Psoas muscle (tissue), 8 donors: ENCODE measurements around the gene PHF13. TPM values are rescaled to one million over a fixed set of nuclear protein-coding genes. Genes with fewer than 3 reads are reported as not detected.
"Not testable (repeated sequence)": the region's sequence is repeated elsewhere in the genome, so short reads cannot be mapped to it uniquely, and the experiment has no call there.

Experiments
- ATAC-seq, 4 donors: fragments of 200-7000 bp; cut with Tn5 transposase; one replicate each; pipeline ENCODE4 v1.9.1; 2020; ENCODE audit warnings: moderate library complexity in 3 of 4, mild to moderate bottlenecking in 2 of 4
- DNase-seq, 2 donors: peaks; one replicate each; pipeline ENCODE4 v3.0.0-alpha.2; 2020
- H3K27ac ChIP-seq: fragments of 200-600 bp; one replicate; pipeline ENCODE4 v1.8.0; 2022
- H3K27me3 ChIP-seq, 3 donors: fragments of 200-600 bp in 1 of 3; one replicate each; pipeline versions ENCODE4 v1.6.1 to v1.8.0; 2013 to 2022; ENCODE audit warnings: low read length in 2 of 3, mild to moderate bottlenecking in 2 of 3, moderate library complexity in 1 of 3; ENCODE audit not compliant: insufficient read depth in 3 of 3
- H3K36me3 ChIP-seq, 2 donors: fragments of 200-600 bp in 1 of 2; one replicate each; pipeline versions ENCODE4 v1.6.1 to v1.8.0; 2013 to 2022; ENCODE audit warnings: low read depth in 1 of 2, mild to moderate bottlenecking in 1 of 2, moderate library complexity in 1 of 2; ENCODE audit not compliant: insufficient read depth in 1 of 2
- H3K4me1 ChIP-seq: fragments of 200-600 bp; one replicate; pipeline ENCODE4 v1.8.0; 2022
- H3K4me3 ChIP-seq: fragments of 200-600 bp; one replicate; pipeline ENCODE4 v1.8.0; 2022; ENCODE audit warnings: mild to moderate bottlenecking
- H3K9me3 ChIP-seq: fragments of 200-600 bp; one replicate; pipeline ENCODE4 v1.8.0; 2022
- CTCF ChIP-seq: fragments of 200-600 bp; IDR thresholded peaks from one replicate; pipeline ENCODE4 v1.8.0; 2022; ENCODE audit warnings: antibody characterized with exemption
- WGBS, 3 donors: extraction: QIAGEN DNeasy Blood & Tissue Kit; methylation state at CpG; one replicate each; pipeline versions ENCODE4 v1.1.6 to v1.1.7; 2013; 5-methylcytosine and 5-hydroxymethylcytosine counted together
- intact Hi-C, 2 donors: fragments of 100-400 bp; cut with DNase I; formaldehyde crosslinking; loops; one replicate each; pipeline versions ENCODE4 v1.11.0 to v1.14.2; 2022
- polyA plus RNA-seq, 3 donors: library from polyadenylated mRNA; stranded (reverse); fragments of 200-250 nt; gene quantifications; one replicate each; pipeline ENCODE4 v1.2.3, GENCODE V29; 2013
- total RNA-seq, 4 donors: library from RNA; stranded (reverse); fragmentation: NEBNext Ultra II Directional in 2 of 4; extraction: Animal tissue kit (Norgen Biotek cat#: 25700) in 2 of 4; gene quantifications; one replicate each; pipeline versions ENCODE4 v1.2.1 to v1.2.4, GENCODE V29; 2021 to 2023
- donor health status: healthy with polysubstance abuse.
- donor health status: DM: no; HTN: no; CAD: no; lungs with moderate emphysema.
- donor health status: Bipolar disorder and iron deficiency.
- donor health status: healthy.
- donor health status: DM: yes; HTN: yes; CAD: no.
- donor health status: DM: no; HTN: no; CAD: no.
- donor health status: DM: no; HTN: no; CAD: no.
- donor health status: DM: yes; HTN: yes; CAD: no.

The PHF13 gene
- total and polyA plus RNA-seq, 7 donors: 4.8 to 21.3 (median 7.5) TPM

- Histone ChIP-seq H3K27me3 (no peaks in the 10 kb centered on the region), H3K4me1 (peaks cover under 1% of the 10 kb centered on the region), H3K27ac (no peak overlapping the region), H3K36me3 (peaks cover 0 to 48% of the 10 kb centered on the region in 2 donors), H3K4me3 (no peak overlapping the region), H3K9me3 (no peaks in the 10 kb centered on the region)
- no peak for TF ChIP-seq CTCF
- ATAC-seq: no peak
- intact Hi-C loops: no loop called here
- DNase-seq: no peak
- WGBS, 3 donors: 88 to 93% (median 89%) methylated on average over 23 of the region's 23 CpGs
Observed at GRCh38 chr1:6653436-6654290, 40.1 kb downstream of the PHF13 start.

GRCh38 chr1:6657138-6657537 is 43.6 kb downstream of the PHF13 start:
- intact Hi-C loops: no loop called here
- no peak for ATAC-seq
- TF ChIP-seq CTCF: no peak
- Histone ChIP-seq H3K27ac (no peak overlapping the region), H3K9me3 (no peaks in the 10 kb centered on the region), H3K4me1 (peaks cover 3% of the 10 kb centered on the region), H3K27me3 (no peaks in the 10 kb centered on the region), H3K36me3 (peaks cover 0 to 32% of the 10 kb centered on the region in 2 donors), H3K4me3 (no peak overlapping the region)
- 75 to 92% (median 76%) methylated on average over 6 of the region's 6 CpGs for WGBS, 3 donors
- DNase-seq: no peak

GRCh38 chr1:6658359-6659060 is 45.0 kb downstream of the PHF13 start:
- TF ChIP-seq CTCF: no peak
- WGBS, 3 donors: 75 to 77% (median 76%) methylated on average over 5 of the region's 5 CpGs
- Histone ChIP-seq H3K9me3 (no peaks in the 10 kb centered on the region), H3K4me3 (no peak overlapping the region), H3K27me3 (no peaks in the 10 kb centered on the region), H3K4me1 (peaks cover 3% of the 10 kb centered on the region), H3K27ac (no peak overlapping the region), H3K36me3 (peaks cover 0 to 19% of the 10 kb centered on the region in 2 donors)
- DNase-seq (no peak), ATAC-seq (no peak)
- intact Hi-C loops: no loop called here

GRCh38 chr1:6660415-6661049 is 47.0 kb downstream of the PHF13 start:
- no peak for TF ChIP-seq CTCF
- DNase-seq: no peak
- Histone ChIP-seq H3K4me1 (peaks cover 3% of the 10 kb centered on the region), H3K4me3 (no peak overlapping the region), H3K27ac (no peak overlapping the region), H3K36me3 (peaks cover 0 to 16% of the 10 kb centered on the region in 2 donors), H3K9me3 (no peaks in the 10 kb centered on the region), H3K27me3 (no peaks in the 10 kb centered on the region)
- intact Hi-C loops: no loop called here
- WGBS, 3 donors: 78 to 85% (median 84%) methylated on average over 7 of the region's 7 CpGs
- ATAC-seq: no peak

- H3K4me3 ChIP-seq, H3K27me3 ChIP-seq, H3K4me1 ChIP-seq, H3K27ac ChIP-seq, ATAC-seq, DNase-seq, intact Hi-C loops, H3K9me3 ChIP-seq: not testable (repeated sequence)
- H3K36me3 ChIP-seq: peaks cover 2 to 33% of the 10 kb centered on the region in 2 donors
- WGBS, 3 donors: 96 to 98% (median 98%) methylated on average over 7 of the region's 7 CpGs
Observed at GRCh38 chr1:6662468-6662867, 48.9 kb downstream of the PHF13 start.
